WTC11 (cell line): ENCODE data around the gene AVEN.

Source experiments
- ESRRA ChIP-seq: sonication (generic); formaldehyde crosslinking; IDR thresholded peaks from 2 replicates; pipeline ENCODE4 v1.8.1; 2022; ENCODE audit warnings: mild to moderate bottlenecking, missing genetic modification reagents, borderline replicate concordance
- JUN ChIP-seq: sonication (generic); formaldehyde crosslinking; IDR thresholded peaks from 2 replicates; pipeline ENCODE4 v1.8.0; 2023; ENCODE audit warnings: mild to moderate bottlenecking, missing genetic modification reagents
- TF ChIP-seq, protein P1 (sequence below): sonication (generic); formaldehyde crosslinking; IDR thresholded peaks from 2 replicates; pipeline ENCODE4 v1.8.1; 2023; ENCODE audit warnings: mild to moderate bottlenecking, missing genetic modification reagents, moderate library complexity

DNA sequence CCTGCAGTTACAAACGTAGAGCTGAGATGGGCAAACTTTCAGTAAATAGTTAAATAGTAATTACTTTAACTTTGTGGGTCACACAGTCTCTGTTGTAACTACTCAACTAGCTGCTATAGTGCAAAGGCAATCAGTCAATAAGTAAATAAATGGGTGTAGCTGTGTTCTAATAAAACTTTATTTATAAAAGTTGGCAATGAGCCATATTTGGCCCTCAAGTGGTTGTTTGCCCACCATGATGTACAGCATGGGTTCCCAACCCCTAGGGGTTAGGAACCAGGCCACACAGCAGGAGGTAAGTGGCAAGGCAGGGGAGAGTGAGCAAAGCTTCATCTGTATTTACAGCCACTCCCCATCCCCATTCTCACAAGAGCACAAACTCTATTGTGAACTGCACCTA is 115.6 kb downstream of the AVEN start:
- TF ChIP-seq, protein P1, sequence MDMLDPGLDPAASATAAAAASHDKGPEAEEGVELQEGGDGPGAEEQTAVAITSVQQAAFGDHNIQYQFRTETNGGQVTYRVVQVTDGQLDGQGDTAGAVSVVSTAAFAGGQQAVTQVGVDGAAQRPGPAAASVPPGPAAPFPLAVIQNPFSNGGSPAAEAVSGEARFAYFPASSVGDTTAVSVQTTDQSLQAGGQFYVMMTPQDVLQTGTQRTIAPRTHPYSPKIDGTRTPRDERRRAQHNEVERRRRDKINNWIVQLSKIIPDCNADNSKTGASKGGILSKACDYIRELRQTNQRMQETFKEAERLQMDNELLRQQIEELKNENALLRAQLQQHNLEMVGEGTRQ (CRISPR knock-in tag): no peak
- TF ChIP-seq ESRRA (CRISPR knock-in tag) (no peak), JUN (CRISPR knock-in tag) (no peak)
